ENCODE data around the gene PIM3. TPM values are rescaled to one million over a fixed set of nuclear protein-coding genes. Genes with fewer than 3 reads are reported as not detected.

The PIM3 gene
- total RNA-seq, 1 experiment from 2014 or later = 86.3 TPM

- no peaks in the 10 kb centered on the region for H3K27me3 Mint-ChIP-seq (ENCODE audit: unreplicated experiment)
- peaks cover 79% of the 10 kb centered on the region for H3K36me3 Mint-ChIP-seq (ENCODE audit: insufficient read depth, unreplicated experiment)
- peak; percentile 50 for DNase-seq
These were observed 531 bp downstream of the PIM3 start for GRCh38 chr22:49961005-49961600.

GRCh38 chr22:49961601-49962011, 1.0 kb downstream of the PIM3 start:
- H3K36me3 Mint-ChIP-seq (ENCODE audit: insufficient read depth, unreplicated experiment) = peaks cover 81% of the 10 kb centered on the region
- intact Hi-C loops (cut with micrococcal nuclease; ENCODE audit: unreplicated experiment) = loop anchor here (1.0 to 2.0 kb wide), 2 partner anchors 13 to 30 kb away; no protein-coding TSS in a partner anchor
- peak overlapping the region; percentile 90 for H3K27ac Mint-ChIP-seq (ENCODE audit: unreplicated experiment)
- H3K9me3 Mint-ChIP-seq (ENCODE audit: low read depth, unreplicated experiment) = no peaks in the 10 kb centered on the region
- CTCF ChIA-PET = interaction anchor here (0.6 to 1.9 kb wide), 5 partner anchors 9 to 69 kb away, joined by 3 to 15 read pairs (median 3); no protein-coding TSS in a partner anchor
- H3K4me3 Mint-ChIP-seq (ENCODE audit: low read depth, unreplicated experiment) = peak overlapping the region; percentile 93
- peaks cover 36% of the 10 kb centered on the region for H3K4me1 Mint-ChIP-seq (ENCODE audit: low read depth, unreplicated experiment)
- no peaks in the 10 kb centered on the region for H3K27me3 Mint-ChIP-seq (ENCODE audit: unreplicated experiment)
- no TSS peak for BruUV-seq (replicated peaks)
- DNase-seq = no peak
- TF ChIP-seq CTCF (IDR thresholded peaks at IDR 0.05; ENCODE audit: unreplicated experiment) = no peak

More at GRCh38 chr22:49961005-49961600, 531 bp downstream of the PIM3 start:
- TF ChIP-seq CTCF (IDR thresholded peaks at IDR 0.05; ENCODE audit: unreplicated experiment) = no peak
- TSS peak; percentile 7 for BruUV-seq (replicated peaks)
- intact Hi-C loops (cut with micrococcal nuclease; ENCODE audit: unreplicated experiment) = no loop called here
- Mint-ChIP-seq H3K9me3 (ENCODE audit: low read depth, unreplicated experiment) (no peaks in the 10 kb centered on the region), H3K27ac (ENCODE audit: unreplicated experiment) (peak overlapping the region; percentile 90), H3K4me3 (ENCODE audit: low read depth, unreplicated experiment) (peak overlapping the region; percentile 93), H3K4me1 (ENCODE audit: low read depth, unreplicated experiment) (peaks cover 36% of the 10 kb centered on the region)
- CTCF ChIA-PET = interaction anchor here (0.6 to 1.5 kb wide), 3 partner anchors 13 to 69 kb away, joined by 3 to 4 read pairs (median 3); no protein-coding TSS in a partner anchor

- Mint-ChIP-seq H3K4me1 (ENCODE audit: low read depth, unreplicated experiment) (peaks cover 36% of the 10 kb centered on the region), H3K36me3 (ENCODE audit: insufficient read depth, unreplicated experiment) (peaks cover 81% of the 10 kb centered on the region), H3K27ac (ENCODE audit: unreplicated experiment) (peak overlapping the region; percentile 90), H3K4me3 (ENCODE audit: low read depth, unreplicated experiment) (peak overlapping the region; percentile 93), H3K9me3 (ENCODE audit: low read depth, unreplicated experiment) (no peaks in the 10 kb centered on the region), H3K27me3 (ENCODE audit: unreplicated experiment) (no peaks in the 10 kb centered on the region)
- CTCF ChIA-PET = interaction anchor here (0.6 to 1.9 kb wide), 6 partner anchors 10 to 68 kb away, joined by 3 to 15 read pairs (median 4); no protein-coding TSS in a partner anchor
- TF ChIP-seq CTCF (IDR thresholded peaks at IDR 0.05; ENCODE audit: unreplicated experiment) = no peak
- BruUV-seq (replicated peaks) = no TSS peak
- DNase-seq = peak; percentile 87
- intact Hi-C loops (cut with micrococcal nuclease; ENCODE audit: unreplicated experiment) = loop anchor here (1.0 to 2.0 kb wide), 2 partner anchors 13 to 31 kb away; no protein-coding TSS in a partner anchor
These were observed 1.6 kb downstream of the PIM3 start for GRCh38 chr22:49962012-49962750.

GRCh38 chr22:49962751-49963646, 2.4 kb downstream of the PIM3 start:
- Mint-ChIP-seq H3K27ac (ENCODE audit: unreplicated experiment) (peak overlapping the region; percentile 90), H3K27me3 (ENCODE audit: unreplicated experiment) (no peaks in the 10 kb centered on the region)

More at GRCh38 chr22:49962751-49963646, 2.4 kb downstream of the PIM3 start:
- no peak for TF ChIP-seq CTCF (IDR thresholded peaks at IDR 0.05; ENCODE audit: unreplicated experiment)
- H3K4me1 Mint-ChIP-seq (ENCODE audit: low read depth, unreplicated experiment) = peaks cover 34% of the 10 kb centered on the region
- CTCF ChIA-PET = interaction anchor here (0.6 to 1.9 kb wide), 4 partner anchors 10 to 33 kb away, joined by 3 to 15 read pairs (median 4); no protein-coding TSS in a partner anchor
- no TSS peak for BruUV-seq (replicated peaks)
- H3K9me3 Mint-ChIP-seq (ENCODE audit: low read depth, unreplicated experiment) = no peaks in the 10 kb centered on the region
- intact Hi-C loops (cut with micrococcal nuclease; ENCODE audit: unreplicated experiment) = loop anchor here (1.0 to 2.0 kb wide), 2 partner anchors 14 to 32 kb away; no protein-coding TSS in a partner anchor
- H3K4me3 Mint-ChIP-seq (ENCODE audit: low read depth, unreplicated experiment) = peak overlapping the region; percentile 93
- peak; percentile 18 for DNase-seq
- peaks cover 88% of the 10 kb centered on the region for H3K36me3 Mint-ChIP-seq (ENCODE audit: insufficient read depth, unreplicated experiment)

Data from Calu3 (cell line).